DLD1 (cell line): ENCODE measurements around the gene SHCBP1.
"Not testable (repeated sequence)": the region's sequence is repeated elsewhere in the genome, so short reads cannot be mapped to it uniquely, and the experiment has no call there.

Experiments
- in situ Hi-C: cut with HindIII; loops from 2 replicates; pipeline ENCODE4 v1.10.0; 2017; ENCODE audit warnings: low sequenced_read_pairs

The SHCBP1 gene

GRCh38 chr16:46620266-46621005 is 743 bp downstream of the SHCBP1 start:
- in situ Hi-C loops, result no loop called here

DNA sequence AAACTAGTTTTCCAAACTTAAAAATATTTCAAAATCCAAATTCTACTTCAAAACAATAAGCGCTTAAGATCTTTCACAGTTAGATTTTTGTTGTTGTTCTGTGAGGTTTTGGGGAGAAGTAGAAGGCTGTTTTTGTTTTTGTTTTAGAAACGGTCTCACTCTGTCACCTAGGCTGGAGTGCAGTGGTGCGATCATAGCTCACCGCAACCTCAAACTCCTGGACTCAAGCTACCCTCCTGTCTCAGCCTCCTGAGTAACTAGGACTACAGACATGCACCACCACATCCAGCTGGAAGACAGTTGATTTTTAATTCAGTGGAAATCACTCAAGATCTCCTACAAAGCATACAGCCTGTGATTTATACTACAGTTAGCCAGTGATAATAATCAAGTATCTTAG is 2.7 kb downstream of the SHCBP1 start:
- in situ Hi-C loops, result no loop called here

DNA sequence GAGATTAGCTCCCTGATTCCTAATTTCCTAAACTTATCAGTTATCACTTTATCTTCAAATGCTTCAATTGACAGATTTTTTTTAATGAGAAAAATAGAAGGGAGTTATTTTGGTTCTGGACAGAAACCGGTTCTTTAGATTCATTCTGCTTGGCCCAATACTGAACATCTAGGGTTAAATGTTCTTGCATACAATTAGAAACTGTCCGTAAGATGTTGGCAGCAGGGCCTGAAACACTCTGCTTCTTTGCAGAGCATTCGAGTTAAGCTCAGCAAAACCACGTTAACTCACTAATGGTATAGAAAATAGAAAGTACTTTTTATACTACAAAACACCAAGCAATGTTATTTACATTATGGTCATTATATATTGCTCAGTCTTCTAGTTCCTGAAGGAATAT is 7.2 kb downstream of the SHCBP1 start:
- in situ Hi-C loops, result no loop called here

DNA sequence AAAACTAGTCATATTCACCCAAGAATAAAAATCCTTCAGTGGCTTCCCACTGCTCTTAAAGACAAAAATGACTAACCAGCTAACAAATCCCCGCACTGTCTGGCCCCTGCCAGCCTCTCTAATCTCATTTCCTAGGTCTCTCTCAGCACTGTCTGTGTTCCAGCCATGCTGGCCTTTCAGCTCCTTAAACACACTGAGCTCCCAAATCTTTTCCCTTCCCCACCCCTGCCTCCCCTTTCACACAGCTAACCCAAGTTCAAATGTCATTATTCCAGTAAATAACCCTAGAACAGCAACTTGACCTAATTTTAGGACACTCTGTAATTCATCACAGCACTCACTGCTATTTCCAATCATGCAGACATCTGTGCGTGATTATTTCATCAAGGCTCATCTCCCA is 7.8 kb downstream of the SHCBP1 start:
- in situ Hi-C loops, result no loop called here

DNA sequence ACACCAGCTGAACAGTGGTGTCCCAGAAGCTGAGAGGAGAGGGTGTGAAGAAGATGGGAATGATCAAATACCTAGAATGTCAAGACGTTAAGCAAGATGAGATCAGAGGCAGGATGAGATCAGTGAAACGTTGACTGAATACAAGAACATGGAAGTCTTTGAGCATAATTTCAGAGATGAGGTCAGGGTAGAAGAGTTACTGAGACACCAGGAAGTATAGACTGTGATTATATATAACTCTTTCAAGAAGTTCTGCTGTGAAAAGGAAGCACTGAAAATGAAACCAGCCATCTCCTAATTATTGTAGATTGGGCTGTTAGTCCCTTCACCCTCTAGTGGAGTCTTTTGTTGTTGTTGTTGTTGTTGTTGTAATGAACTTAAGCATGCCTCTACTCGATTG is 9.1 kb downstream of the SHCBP1 start:
- in situ Hi-C loops, result no loop called here

DNA sequence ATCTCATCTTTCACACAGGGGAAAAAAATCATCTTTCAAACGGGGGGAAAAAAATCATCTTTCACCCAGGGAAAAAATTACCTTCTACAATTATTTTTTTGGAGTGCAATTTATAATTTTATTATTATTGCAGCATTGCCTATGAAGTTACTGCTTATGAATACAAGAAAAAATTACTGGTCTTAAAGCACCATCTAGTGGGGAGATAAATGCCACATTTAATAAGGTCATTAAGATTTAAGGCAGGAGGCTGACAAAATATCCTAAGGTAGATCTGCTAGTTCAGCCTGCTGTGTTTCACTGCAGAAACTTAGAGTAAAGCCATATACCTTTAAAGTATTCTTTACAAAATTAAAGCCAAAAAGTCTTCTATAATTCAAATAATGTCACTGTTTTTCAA is 13.7 kb downstream of the SHCBP1 start:
- in situ Hi-C loops, result no loop called here

GRCh38 chr16:46606231-46606630 is 14.9 kb downstream of the SHCBP1 start:
- in situ Hi-C loops, result no loop called here

GRCh38 chr16:46591257-46591656 is 29.9 kb downstream of the SHCBP1 start:
- in situ Hi-C loops, result no loop called here

DNA sequence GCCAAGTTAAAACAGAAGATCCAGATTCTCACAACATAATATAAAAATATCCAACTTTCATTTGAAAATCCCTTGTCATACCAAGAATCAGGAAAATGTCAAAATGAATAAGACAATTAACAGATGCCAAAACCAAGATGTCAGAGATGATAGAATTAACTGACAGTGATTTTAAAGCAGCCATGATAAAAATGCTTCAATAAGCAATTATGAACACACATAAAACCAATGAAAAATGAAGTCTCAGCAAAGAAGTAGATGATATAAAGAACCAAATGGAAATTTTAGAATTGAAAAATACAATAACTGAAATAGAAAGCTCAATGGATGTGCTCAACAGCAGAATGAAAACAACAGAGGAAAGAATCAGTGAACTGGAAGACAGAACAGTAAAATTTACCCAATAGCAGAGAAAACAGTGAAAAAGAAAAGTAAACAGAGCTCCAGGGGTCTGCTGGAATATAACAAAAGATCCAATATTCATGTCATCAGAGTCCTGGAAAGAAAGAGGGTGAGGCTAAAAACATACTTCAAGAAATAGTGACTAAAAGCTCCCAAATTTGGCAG is 35.1 kb downstream of the SHCBP1 start:
- in situ Hi-C loops, result no loop called here

DNA sequence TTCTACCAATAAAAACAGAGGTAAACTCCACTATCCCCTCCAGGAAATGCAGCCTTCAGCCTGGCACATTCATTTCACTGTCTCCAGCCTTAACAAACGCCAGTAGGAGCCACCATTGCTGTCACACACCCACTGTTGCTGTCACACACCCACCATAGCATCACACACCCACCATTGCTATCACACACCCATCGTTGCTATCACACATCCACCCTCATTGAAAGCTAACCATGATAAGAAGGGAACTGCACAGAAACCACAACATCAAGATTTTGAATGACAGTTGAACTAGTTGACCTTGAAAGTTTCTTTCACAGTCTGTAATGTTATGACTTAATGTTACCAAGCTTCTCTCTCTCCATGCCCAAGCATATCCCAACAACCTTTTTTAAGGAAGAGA is 38.1 kb downstream of the SHCBP1 start:
- in situ Hi-C loops, result no loop called here

- in situ Hi-C loops, result no loop called here
These were observed 38.9 kb downstream of the SHCBP1 start for GRCh38 chr16:46582313-46582712.

- in situ Hi-C loops, result no loop called here
These were observed 43.1 kb downstream of the SHCBP1 start for GRCh38 chr16:46577988-46578579.

GRCh38 chr16:46573834-46574159 is 47.4 kb downstream of the SHCBP1 start:
- in situ Hi-C loops, result no loop called here

DNA sequence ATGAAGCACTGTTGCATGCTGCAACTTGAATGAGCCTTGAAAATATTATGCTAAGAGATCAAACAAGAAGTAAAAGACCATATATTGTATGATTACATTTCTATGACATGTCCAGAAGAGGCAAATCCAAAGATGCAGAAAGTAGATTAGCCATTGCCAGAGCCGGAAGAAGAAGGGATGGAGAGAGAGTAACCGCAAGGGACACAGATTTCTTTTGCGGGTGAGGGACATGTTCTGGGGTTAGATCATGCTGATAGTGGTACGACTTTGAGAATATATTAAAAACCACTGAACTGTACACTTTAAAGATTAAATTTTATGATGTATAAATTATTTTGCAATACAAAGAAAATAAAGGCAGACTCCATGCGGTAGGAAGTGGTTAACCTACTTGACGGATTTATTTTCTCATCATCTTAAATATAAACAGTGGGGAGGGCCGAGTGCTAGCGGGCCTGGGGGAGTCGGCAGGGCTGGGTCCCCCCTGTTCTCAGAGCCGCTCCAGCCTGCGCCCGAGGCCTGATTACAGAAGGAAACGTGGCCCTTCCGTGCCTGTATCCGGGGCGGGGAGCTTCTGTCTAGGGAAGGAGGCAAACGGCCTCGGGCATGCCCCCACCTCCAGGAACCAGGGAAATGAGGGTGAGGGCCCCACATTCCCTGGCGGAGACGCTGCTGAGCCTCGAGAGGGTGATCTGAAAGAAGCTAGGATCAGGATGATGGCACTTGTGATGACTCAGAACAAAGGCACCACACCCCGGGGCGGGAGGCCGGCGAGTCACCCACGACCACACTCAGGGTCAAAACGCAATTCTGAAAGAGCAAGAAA is 48.0 kb downstream of the SHCBP1 start:
- in situ Hi-C loops, result no loop called here

- in situ Hi-C loops, result no loop called here
These were observed 51.9 kb downstream of the SHCBP1 start for GRCh38 chr16:46569231-46569735.

- in situ Hi-C loops, result no loop called here
These were observed 52.5 kb downstream of the SHCBP1 start for GRCh38 chr16:46568472-46569230.

DNA sequence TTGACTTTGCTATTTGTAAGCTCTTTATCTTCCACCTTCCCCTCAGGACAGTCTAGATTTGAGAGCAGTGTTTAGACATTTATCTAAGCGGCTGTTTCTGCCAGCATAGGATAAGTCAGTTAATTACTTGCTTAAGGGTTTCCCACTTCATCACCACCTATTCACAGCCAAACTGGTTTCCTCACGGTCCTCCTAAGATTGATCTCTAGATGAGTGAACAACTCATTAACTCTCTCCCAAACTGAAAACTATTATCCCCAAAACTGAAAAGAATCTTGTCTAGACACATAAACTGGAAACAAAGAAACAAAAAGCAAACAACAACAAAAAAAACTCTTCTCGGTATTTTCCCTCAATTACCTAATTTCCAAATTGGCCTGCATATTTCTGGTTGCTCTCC is 58.2 kb downstream of the SHCBP1 start:
- in situ Hi-C loops, result no loop called here

DNA sequence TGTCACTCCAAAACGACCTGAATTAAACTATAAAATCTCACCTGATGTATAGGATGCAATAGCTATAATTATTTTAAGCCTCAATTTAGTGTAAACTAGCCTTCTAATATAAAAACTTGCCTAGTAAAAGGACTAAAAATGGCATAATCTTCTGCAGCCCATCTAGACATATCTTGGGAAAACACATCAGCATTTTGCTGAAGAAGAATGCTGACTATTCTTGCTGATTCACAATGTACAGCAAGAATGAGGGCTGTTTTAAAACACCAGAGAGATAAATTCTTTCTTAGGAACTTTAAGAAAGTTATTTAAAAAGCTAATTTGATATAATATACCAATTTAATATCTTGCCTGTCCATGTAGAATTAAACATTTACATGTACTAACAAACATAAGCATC is 63.2 kb downstream of the SHCBP1 start:
- in situ Hi-C loops, result no loop called here

DNA sequence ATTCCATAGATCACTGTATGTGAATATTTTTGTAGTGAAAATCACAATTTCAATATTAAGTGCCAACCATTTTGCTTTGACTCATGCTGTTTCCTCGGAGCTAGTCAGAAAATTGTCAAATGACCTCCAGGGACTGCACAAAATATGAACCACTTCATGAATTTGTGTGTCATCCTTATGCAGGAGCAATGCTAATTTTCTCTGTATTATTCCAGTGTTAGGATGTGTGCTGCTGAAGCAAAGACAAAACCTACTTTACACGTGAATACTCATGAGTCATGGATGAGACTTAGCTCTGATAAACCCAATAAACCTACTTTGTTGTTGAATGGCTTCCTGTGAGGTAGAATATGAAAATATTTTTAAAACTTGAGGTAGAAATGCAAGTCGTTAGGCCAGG is 65.2 kb downstream of the SHCBP1 start:
- in situ Hi-C loops, result no loop called here

DNA sequence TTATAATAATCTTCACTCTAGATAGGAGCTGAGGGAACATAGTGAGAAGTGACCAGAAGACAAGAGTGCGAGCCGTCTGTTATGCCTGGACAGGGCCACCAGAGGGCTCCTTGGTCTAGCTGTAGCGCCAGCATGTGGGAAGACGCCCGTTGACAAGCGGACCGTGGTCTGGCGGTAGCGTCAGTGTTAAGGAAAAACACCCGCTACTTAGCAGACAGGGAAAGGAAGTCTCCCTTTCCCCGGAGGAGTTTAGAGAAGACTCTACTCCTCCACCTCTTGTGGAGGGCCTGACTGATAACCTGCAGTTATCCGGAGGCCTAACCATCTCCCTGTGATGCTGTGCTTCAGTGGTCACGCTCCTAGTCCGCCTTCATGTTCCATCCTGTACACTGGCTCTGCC is 66.7 kb downstream of the SHCBP1 start:
- in situ Hi-C loops, result not testable (repeated sequence)

DNA sequence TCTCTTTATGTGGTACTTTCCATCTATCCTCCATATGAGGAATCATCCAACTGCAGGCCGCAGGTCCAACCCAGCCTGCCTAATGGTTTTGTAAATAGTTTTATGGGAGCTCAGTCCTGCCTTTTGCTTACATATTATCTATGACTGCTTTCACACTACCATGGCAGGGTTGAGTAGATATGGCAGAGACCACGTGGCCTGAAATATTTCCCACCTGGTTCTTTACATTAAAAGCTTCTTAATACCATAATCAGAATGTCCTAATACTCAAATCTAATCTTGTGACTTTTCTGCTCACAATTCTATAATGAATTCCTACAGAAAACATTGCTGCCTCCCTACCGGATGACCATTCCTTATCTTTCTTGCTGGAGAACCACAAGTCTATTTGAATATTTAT is 71.7 kb downstream of the SHCBP1 start:
- in situ Hi-C loops, result no loop called here
